DOHH2 (cell line): ENCODE measurements around the gene USP10.

Experiments used
- EZH2phosphoT487 ChIP-seq: fragments of 200-600 bp; sonication (generic); IDR thresholded peaks from 2 replicates; pipeline ENCODE4 v1.6.1; 2017; ENCODE audit warnings: borderline replicate concordance, mild to moderate bottlenecking, antibody characterized with exemption, low read length, moderate library complexity, mixed read lengths
- TF ChIP-seq, protein P1 (sequence below): fragments of 200-600 bp; sonication (generic); IDR thresholded peaks from one replicate; pipeline ENCODE4 v1.5.1; 2014; ENCODE audit warnings: antibody characterized with exemption, mild to moderate bottlenecking, low read depth, low read length; ENCODE audit not compliant: poor library complexity, severe bottlenecking

DNA sequence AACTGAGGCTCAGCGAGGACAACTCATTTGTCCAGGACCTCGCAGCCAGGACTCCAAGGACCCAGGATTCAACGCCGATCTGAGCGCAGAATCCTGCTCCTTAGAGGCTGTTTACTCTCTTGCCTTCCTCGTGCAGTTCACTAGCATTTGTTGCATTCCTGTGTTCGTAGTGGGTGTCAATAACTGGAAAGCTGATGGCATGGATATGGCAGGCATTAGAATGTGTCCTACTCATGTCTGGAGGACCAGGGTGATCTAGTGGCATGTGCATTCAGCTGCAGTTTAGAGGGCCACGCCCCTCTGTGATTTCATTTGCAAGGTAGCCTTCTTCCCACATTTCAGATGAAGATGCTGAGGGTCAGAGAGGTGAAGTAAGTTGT lies 120.5 kb downstream of the USP10 start:
- TF ChIP-seq, protein P1, sequence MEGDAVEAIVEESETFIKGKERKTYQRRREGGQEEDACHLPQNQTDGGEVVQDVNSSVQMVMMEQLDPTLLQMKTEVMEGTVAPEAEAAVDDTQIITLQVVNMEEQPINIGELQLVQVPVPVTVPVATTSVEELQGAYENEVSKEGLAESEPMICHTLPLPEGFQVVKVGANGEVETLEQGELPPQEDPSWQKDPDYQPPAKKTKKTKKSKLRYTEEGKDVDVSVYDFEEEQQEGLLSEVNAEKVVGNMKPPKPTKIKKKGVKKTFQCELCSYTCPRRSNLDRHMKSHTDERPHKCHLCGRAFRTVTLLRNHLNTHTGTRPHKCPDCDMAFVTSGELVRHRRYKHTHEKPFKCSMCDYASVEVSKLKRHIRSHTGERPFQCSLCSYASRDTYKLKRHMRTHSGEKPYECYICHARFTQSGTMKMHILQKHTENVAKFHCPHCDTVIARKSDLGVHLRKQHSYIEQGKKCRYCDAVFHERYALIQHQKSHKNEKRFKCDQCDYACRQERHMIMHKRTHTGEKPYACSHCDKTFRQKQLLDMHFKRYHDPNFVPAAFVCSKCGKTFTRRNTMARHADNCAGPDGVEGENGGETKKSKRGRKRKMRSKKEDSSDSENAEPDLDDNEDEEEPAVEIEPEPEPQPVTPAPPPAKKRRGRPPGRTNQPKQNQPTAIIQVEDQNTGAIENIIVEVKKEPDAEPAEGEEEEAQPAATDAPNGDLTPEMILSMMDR = no peak
- TF ChIP-seq EZH2phosphoT487 = no peak
